ENCODE measurements around the gene CAPG. TPM values are rescaled to one million over a fixed set of nuclear protein-coding genes. Genes with fewer than 3 reads are reported as not detected.

Gene CAPG
- total RNA-seq, 1 experiment from 2014 or later = 202 TPM

DNA sequence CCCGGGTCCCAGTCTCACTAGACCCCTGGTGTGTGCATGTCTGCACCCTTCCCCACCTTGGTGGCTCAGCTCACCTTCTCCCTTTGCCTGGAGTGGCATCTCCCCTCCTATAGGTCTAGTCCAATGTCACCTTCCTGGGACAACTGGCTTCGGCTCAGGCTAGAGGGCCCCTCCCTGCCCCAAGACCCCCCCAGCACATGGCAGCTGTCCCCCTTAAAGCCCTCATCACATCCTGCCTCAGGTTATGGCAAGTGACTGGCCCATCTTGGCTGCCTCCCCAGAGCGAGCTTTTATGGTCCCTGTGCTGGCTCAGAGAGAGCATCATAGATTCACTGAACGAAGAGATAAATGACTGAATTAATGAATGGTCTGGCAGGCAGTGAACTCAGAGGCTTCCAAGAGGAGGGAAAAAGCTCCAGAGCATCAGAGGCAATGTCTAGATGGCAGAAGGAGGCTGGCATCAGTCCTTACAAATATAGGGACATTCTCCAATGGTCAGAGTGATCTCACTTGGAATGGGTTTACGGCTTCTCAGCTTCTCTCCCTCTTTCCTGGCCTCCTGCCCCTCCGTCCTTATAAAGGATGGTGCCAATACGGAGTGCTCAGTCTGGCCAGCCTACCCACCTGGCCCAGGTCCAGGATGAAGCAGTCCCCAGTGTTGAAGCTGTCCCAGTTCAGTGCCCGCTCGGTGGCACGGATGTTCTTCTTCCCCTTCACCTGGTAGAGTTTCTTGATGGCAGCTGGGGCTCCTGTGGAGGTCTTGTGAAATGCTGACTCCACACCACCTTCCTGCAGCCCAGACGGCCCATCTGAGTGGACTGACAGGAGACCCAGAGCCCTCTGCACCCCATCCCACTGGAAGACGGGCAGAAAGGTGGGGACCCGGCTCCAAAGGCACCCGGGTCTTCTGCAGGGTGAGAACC, 9.4 kb downstream of the CAPG start:
- in situ Hi-C loops (cut with HindIII; ENCODE audit: low pct_unique_long_range_greater_than_20kb, low sequenced_read_pairs) = loop anchor here (25.0 kb wide), 1 partner anchor 136 kb away; the partner anchor contains the start of gene MAT2A
- ChIA-PET POLR2A (no interaction called here), CTCF (no interaction called here)
- no peak overlapping the region for H3K4me3 ChIP-seq (ENCODE audit: low read depth in 2 of 2, low read length in 2 of 2)
- no peak overlapping the region for H3K27ac ChIP-seq (ENCODE audit: low read length)
- no peaks in the 10 kb centered on the region for H3K36me3 ChIP-seq (ENCODE audit: control insufficient read depth, insufficient read depth, low read length)
- TF ChIP-seq, protein P1, sequence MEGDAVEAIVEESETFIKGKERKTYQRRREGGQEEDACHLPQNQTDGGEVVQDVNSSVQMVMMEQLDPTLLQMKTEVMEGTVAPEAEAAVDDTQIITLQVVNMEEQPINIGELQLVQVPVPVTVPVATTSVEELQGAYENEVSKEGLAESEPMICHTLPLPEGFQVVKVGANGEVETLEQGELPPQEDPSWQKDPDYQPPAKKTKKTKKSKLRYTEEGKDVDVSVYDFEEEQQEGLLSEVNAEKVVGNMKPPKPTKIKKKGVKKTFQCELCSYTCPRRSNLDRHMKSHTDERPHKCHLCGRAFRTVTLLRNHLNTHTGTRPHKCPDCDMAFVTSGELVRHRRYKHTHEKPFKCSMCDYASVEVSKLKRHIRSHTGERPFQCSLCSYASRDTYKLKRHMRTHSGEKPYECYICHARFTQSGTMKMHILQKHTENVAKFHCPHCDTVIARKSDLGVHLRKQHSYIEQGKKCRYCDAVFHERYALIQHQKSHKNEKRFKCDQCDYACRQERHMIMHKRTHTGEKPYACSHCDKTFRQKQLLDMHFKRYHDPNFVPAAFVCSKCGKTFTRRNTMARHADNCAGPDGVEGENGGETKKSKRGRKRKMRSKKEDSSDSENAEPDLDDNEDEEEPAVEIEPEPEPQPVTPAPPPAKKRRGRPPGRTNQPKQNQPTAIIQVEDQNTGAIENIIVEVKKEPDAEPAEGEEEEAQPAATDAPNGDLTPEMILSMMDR (IDR thresholded peaks at IDR 0.05) = no peak
- TF ChIP-seq POLR2AphosphoS5 (IDR thresholded peaks at IDR 0.05; ENCODE audit: low read depth, low read length) (no peak), TCF7L2 (IDR thresholded peaks at IDR 0.05; ENCODE audit: low read depth, low read length) (no peak), SIN3A (IDR thresholded peaks at IDR 0.05; ENCODE audit: borderline replicate concordance, insufficient read depth, low read depth, low read length) (no peak)
- TF ChIP-seq, protein P2, sequence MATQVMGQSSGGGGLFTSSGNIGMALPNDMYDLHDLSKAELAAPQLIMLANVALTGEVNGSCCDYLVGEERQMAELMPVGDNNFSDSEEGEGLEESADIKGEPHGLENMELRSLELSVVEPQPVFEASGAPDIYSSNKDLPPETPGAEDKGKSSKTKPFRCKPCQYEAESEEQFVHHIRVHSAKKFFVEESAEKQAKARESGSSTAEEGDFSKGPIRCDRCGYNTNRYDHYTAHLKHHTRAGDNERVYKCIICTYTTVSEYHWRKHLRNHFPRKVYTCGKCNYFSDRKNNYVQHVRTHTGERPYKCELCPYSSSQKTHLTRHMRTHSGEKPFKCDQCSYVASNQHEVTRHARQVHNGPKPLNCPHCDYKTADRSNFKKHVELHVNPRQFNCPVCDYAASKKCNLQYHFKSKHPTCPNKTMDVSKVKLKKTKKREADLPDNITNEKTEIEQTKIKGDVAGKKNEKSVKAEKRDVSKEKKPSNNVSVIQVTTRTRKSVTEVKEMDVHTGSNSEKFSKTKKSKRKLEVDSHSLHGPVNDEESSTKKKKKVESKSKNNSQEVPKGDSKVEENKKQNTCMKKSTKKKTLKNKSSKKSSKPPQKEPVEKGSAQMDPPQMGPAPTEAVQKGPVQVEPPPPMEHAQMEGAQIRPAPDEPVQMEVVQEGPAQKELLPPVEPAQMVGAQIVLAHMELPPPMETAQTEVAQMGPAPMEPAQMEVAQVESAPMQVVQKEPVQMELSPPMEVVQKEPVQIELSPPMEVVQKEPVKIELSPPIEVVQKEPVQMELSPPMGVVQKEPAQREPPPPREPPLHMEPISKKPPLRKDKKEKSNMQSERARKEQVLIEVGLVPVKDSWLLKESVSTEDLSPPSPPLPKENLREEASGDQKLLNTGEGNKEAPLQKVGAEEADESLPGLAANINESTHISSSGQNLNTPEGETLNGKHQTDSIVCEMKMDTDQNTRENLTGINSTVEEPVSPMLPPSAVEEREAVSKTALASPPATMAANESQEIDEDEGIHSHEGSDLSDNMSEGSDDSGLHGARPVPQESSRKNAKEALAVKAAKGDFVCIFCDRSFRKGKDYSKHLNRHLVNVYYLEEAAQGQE (IDR thresholded peaks at IDR 0.05; ENCODE audit: insufficient read depth in 1 of 2, low read depth in 2 of 2, low read length in 1 of 2) = no peak
- no peak for ATAC-seq
- H3K27me3 ChIP-seq (ENCODE audit: control insufficient read depth, insufficient read depth, low read length) = no peaks in the 10 kb centered on the region
- peaks cover 6% of the 10 kb centered on the region for H3K4me1 ChIP-seq (ENCODE audit: control insufficient read depth, insufficient read depth, low read length)
- BruUV-seq (replicated peaks) = no TSS peak
- DNase-seq (ENCODE audit: low read depth, low spot score) = no peak
- no peaks in the 10 kb centered on the region; the same call in 1 of the 2 replicates for H3K9me3 ChIP-seq (ENCODE audit: control insufficient read depth, insufficient read depth, low read depth, low read length)
- intact Hi-C loops (cut with micrococcal nuclease; ENCODE audit: unreplicated experiment) = no loop called here

DNA sequence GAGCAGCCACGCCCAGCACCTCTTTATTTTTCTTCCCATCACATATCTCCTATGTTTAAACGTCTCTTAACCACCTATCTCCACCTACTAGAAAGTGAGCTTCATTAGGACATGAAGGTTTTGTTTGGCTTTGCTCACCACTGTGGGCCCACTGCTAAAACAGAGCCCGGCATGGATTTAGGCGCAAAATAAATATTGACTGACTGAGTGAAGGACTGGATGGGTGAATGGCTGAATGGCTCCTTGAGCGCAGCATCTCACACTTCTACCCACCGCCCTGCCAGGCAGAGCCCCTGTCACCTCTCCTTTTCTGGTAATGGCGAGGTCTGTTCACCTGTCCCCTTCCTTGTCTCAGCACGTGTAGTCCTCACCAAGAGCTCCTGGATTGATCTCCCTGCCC, 10.1 kb downstream of the CAPG start:
- Histone ChIP-seq H3K27ac (ENCODE audit: low read length) (no peak overlapping the region), H3K4me3 (ENCODE audit: low read depth in 2 of 2, low read length in 2 of 2) (no peak overlapping the region), H3K9me3 (ENCODE audit: control insufficient read depth, insufficient read depth, low read depth, low read length) (no peaks in the 10 kb centered on the region; the same call in 1 of the 2 replicates), H3K36me3 (ENCODE audit: control insufficient read depth, insufficient read depth, low read length) (no peaks in the 10 kb centered on the region), H3K4me1 (ENCODE audit: control insufficient read depth, insufficient read depth, low read length) (peaks cover 2% of the 10 kb centered on the region), H3K27me3 (ENCODE audit: control insufficient read depth, insufficient read depth, low read length) (no peaks in the 10 kb centered on the region)
- in situ Hi-C loops (cut with HindIII; ENCODE audit: low pct_unique_long_range_greater_than_20kb, low sequenced_read_pairs) = loop anchor here (25.0 kb wide), 1 partner anchor 137 kb away; the partner anchor contains the start of gene MAT2A
- CTCF ChIA-PET = no interaction called here
- ATAC-seq = no peak
- intact Hi-C loops (cut with micrococcal nuclease; ENCODE audit: unreplicated experiment) = no loop called here
- no TSS peak for BruUV-seq (replicated peaks)
- DNase-seq (ENCODE audit: low read depth, low spot score) = no peak
- TF ChIP-seq, protein P1 (IDR thresholded peaks at IDR 0.05) = no peak
- no peak for TF ChIP-seq POLR2AphosphoS5 (IDR thresholded peaks at IDR 0.05; ENCODE audit: low read depth, low read length)
- TF ChIP-seq, protein P2 (IDR thresholded peaks at IDR 0.05; ENCODE audit: insufficient read depth in 1 of 2, low read depth in 2 of 2, low read length in 1 of 2) = no peak
- TF ChIP-seq TCF7L2 (IDR thresholded peaks at IDR 0.05; ENCODE audit: low read depth, low read length) = no peak
- no peak for TF ChIP-seq SIN3A (IDR thresholded peaks at IDR 0.05; ENCODE audit: borderline replicate concordance, insufficient read depth, low read depth, low read length)
- POLR2A ChIA-PET = no interaction called here

All from Panc1 (cell line).